ENCODE measurements around the gene ATP6V0A4. TPM values are rescaled to one million over a fixed set of nuclear protein-coding genes. Genes with fewer than 3 reads are reported as not detected.

The ATP6V0A4 gene
- total RNA-seq, 1 donor from 2014 or later: 0.25 TPM

DNA sequence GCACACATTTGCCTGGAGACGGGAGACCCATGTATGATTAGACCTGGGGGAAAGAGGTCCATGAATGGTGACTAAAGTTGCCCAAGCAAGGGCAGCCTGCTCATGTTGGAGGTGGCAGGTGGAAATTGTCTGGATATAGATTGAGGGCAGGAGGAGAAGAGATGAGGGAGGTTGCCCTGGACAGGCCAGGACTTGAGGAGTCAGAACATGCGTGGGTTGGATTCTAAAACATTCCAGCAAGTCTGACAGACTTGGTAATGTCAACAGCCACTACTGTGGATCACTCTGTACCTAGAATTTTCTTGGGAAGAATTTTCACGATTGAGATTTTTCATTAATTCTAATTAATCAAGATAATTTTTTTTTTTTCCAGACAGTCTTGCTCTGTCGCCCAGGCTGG is 77.7 kb downstream of the ATP6V0A4 start:
- Histone ChIP-seq H3K27ac (ENCODE audit: low read depth, low read length) (no peak overlapping the region), H3K36me3 (ENCODE audit: insufficient read depth, low read length) (no peaks in the 10 kb centered on the region), H4K20me1 (ENCODE audit: insufficient read depth, low read length) (no peaks in the 10 kb centered on the region), H3K4me3 (ENCODE audit: insufficient read depth, low read depth, low read length) (no peak overlapping the region), H3K9ac (ENCODE audit: low read length) (no peak overlapping the region), H3K27me3 (ENCODE audit: insufficient read depth, low read length) (no peaks in the 10 kb centered on the region), H3K9me3 (ENCODE audit: insufficient read depth, low read depth, low read length) (no peaks in the 10 kb centered on the region), H2AFZ (ENCODE audit: low read depth, low read length) (no peak overlapping the region), H3K4me2 (ENCODE audit: low read length) (no peak overlapping the region), H3K4me1 (ENCODE audit: insufficient read depth, low read length) (no peaks in the 10 kb centered on the region), H3K79me2 (ENCODE audit: insufficient read depth, low read length) (no peaks in the 10 kb centered on the region)
- Mint-ChIP-seq H3K4me3 (ENCODE audit: unreplicated experiment) (no peak overlapping the region), H3K27me3 (ENCODE audit: low read depth, unreplicated experiment) (peaks cover 3% of the 10 kb centered on the region), H3K36me3 (ENCODE audit: low read depth, unreplicated experiment) (peaks cover 2% of the 10 kb centered on the region), H3K9me3 (ENCODE audit: unreplicated experiment) (peaks cover 2% of the 10 kb centered on the region), H3K27ac (ENCODE audit: unreplicated experiment) (no peak overlapping the region), H3K4me1 (ENCODE audit: low read depth, unreplicated experiment) (peaks cover 4% of the 10 kb centered on the region)
- no peak for DNase-seq (ENCODE audit: low read depth)
- FAIRE-seq: no peak
- TF ChIP-seq EZH2 (IDR thresholded peaks at IDR 0.05; ENCODE audit: insufficient read depth, low read length): no peak
- TF ChIP-seq, protein P1, sequence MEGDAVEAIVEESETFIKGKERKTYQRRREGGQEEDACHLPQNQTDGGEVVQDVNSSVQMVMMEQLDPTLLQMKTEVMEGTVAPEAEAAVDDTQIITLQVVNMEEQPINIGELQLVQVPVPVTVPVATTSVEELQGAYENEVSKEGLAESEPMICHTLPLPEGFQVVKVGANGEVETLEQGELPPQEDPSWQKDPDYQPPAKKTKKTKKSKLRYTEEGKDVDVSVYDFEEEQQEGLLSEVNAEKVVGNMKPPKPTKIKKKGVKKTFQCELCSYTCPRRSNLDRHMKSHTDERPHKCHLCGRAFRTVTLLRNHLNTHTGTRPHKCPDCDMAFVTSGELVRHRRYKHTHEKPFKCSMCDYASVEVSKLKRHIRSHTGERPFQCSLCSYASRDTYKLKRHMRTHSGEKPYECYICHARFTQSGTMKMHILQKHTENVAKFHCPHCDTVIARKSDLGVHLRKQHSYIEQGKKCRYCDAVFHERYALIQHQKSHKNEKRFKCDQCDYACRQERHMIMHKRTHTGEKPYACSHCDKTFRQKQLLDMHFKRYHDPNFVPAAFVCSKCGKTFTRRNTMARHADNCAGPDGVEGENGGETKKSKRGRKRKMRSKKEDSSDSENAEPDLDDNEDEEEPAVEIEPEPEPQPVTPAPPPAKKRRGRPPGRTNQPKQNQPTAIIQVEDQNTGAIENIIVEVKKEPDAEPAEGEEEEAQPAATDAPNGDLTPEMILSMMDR (IDR thresholded peaks at IDR 0.05; ENCODE audit: insufficient read depth, low read depth, low read length): no peak

GRCh38 chr7:138716889-138717288 is 81.1 kb downstream of the ATP6V0A4 start:
- no peak for TF ChIP-seq EZH2 (IDR thresholded peaks at IDR 0.05; ENCODE audit: insufficient read depth, low read length)
- TF ChIP-seq, protein P1 (IDR thresholded peaks at IDR 0.05; ENCODE audit: insufficient read depth, low read depth, low read length): no peak
- H3K9me3 ChIP-seq (ENCODE audit: insufficient read depth, low read depth, low read length): no peaks in the 10 kb centered on the region
- no peak overlapping the region for H3K4me3 Mint-ChIP-seq (ENCODE audit: unreplicated experiment)
- DNase-seq (ENCODE audit: low read depth) (no peak), FAIRE-seq (no peak)
- H3K27me3 ChIP-seq (ENCODE audit: insufficient read depth, low read length): no peaks in the 10 kb centered on the region
- no peak overlapping the region for H3K4me3 ChIP-seq (ENCODE audit: insufficient read depth, low read depth, low read length)
- H3K4me2 ChIP-seq (ENCODE audit: low read length): no peak overlapping the region
- no peaks in the 10 kb centered on the region for H3K4me1 ChIP-seq (ENCODE audit: insufficient read depth, low read length)
- peaks cover 7% of the 10 kb centered on the region for H3K9me3 Mint-ChIP-seq (ENCODE audit: unreplicated experiment)
- H3K36me3 Mint-ChIP-seq (ENCODE audit: low read depth, unreplicated experiment): peaks cover 2% of the 10 kb centered on the region
- no peak overlapping the region for H2AFZ ChIP-seq (ENCODE audit: low read depth, low read length)
- no peaks in the 10 kb centered on the region for H3K36me3 ChIP-seq (ENCODE audit: insufficient read depth, low read length)
- no peak overlapping the region for H3K27ac ChIP-seq (ENCODE audit: low read depth, low read length)
- H3K4me1 Mint-ChIP-seq (ENCODE audit: low read depth, unreplicated experiment): peaks cover 5% of the 10 kb centered on the region
- no peak overlapping the region for H3K9ac ChIP-seq (ENCODE audit: low read length)
- no peak overlapping the region for H3K27ac Mint-ChIP-seq (ENCODE audit: unreplicated experiment)
- no peaks in the 10 kb centered on the region for H4K20me1 ChIP-seq (ENCODE audit: insufficient read depth, low read length)
- H3K27me3 Mint-ChIP-seq (ENCODE audit: low read depth, unreplicated experiment): peaks cover 3% of the 10 kb centered on the region
- H3K79me2 ChIP-seq (ENCODE audit: insufficient read depth, low read length): no peaks in the 10 kb centered on the region

- FAIRE-seq: no peak
- Histone ChIP-seq H3K36me3 (ENCODE audit: insufficient read depth, low read length) (no peaks in the 10 kb centered on the region), H3K9me3 (ENCODE audit: insufficient read depth, low read depth, low read length) (no peaks in the 10 kb centered on the region)
These were observed 84.8 kb downstream of the ATP6V0A4 start for GRCh38 chr7:138713191-138713590.

More at GRCh38 chr7:138713191-138713590, 84.8 kb downstream of the ATP6V0A4 start:
- Histone ChIP-seq H3K79me2 (ENCODE audit: insufficient read depth, low read length) (no peaks in the 10 kb centered on the region), H3K27me3 (ENCODE audit: insufficient read depth, low read length) (no peaks in the 10 kb centered on the region), H4K20me1 (ENCODE audit: insufficient read depth, low read length) (no peaks in the 10 kb centered on the region), H2AFZ (ENCODE audit: low read depth, low read length) (no peak overlapping the region), H3K4me3 (ENCODE audit: insufficient read depth, low read depth, low read length) (no peak overlapping the region), H3K9ac (ENCODE audit: low read length) (no peak overlapping the region), H3K27ac (ENCODE audit: low read depth, low read length) (no peak overlapping the region), H3K4me2 (ENCODE audit: low read length) (no peak overlapping the region), H3K4me1 (ENCODE audit: insufficient read depth, low read length) (no peaks in the 10 kb centered on the region)
- peaks cover 7% of the 10 kb centered on the region for H3K9me3 Mint-ChIP-seq (ENCODE audit: unreplicated experiment)
- TF ChIP-seq, protein P1 (IDR thresholded peaks at IDR 0.05; ENCODE audit: insufficient read depth, low read depth, low read length): no peak
- peaks cover 1% of the 10 kb centered on the region for H3K4me1 Mint-ChIP-seq (ENCODE audit: low read depth, unreplicated experiment)
- H3K27me3 Mint-ChIP-seq (ENCODE audit: low read depth, unreplicated experiment): peaks cover 3% of the 10 kb centered on the region
- no peak overlapping the region for H3K4me3 Mint-ChIP-seq (ENCODE audit: unreplicated experiment)
- H3K36me3 Mint-ChIP-seq (ENCODE audit: low read depth, unreplicated experiment): peaks cover 2% of the 10 kb centered on the region
- no peak for DNase-seq (ENCODE audit: low read depth)
- H3K27ac Mint-ChIP-seq (ENCODE audit: unreplicated experiment): no peak overlapping the region

Measured in astrocyte (in vitro differentiated cells and primary cell).